Testis (tissue), 2 donors: ENCODE results near the gene TMEM234.

Experiments
- POLR2A ChIP-seq: fragments of 450-650 bp; IDR thresholded peaks from one replicate; pipeline ENCODE4 v1.6.1; 2017; ENCODE audit warnings: antibody characterized with exemption, mild to moderate bottlenecking, moderate library complexity
- TF ChIP-seq, protein P1 (sequence below), 3 experiments: fragments of 450-650 bp in 2 of 3; fragments of 200-600 bp in 1 of 3; sonication (generic) in 1 of 3; IDR thresholded peaks; one replicate each; pipeline ENCODE4 v1.5.1; 2016 to 2019; ENCODE audit warnings: antibody characterized with exemption in 3 of 3, mild to moderate bottlenecking in 2 of 3, moderate library complexity in 1 of 3

DNA sequence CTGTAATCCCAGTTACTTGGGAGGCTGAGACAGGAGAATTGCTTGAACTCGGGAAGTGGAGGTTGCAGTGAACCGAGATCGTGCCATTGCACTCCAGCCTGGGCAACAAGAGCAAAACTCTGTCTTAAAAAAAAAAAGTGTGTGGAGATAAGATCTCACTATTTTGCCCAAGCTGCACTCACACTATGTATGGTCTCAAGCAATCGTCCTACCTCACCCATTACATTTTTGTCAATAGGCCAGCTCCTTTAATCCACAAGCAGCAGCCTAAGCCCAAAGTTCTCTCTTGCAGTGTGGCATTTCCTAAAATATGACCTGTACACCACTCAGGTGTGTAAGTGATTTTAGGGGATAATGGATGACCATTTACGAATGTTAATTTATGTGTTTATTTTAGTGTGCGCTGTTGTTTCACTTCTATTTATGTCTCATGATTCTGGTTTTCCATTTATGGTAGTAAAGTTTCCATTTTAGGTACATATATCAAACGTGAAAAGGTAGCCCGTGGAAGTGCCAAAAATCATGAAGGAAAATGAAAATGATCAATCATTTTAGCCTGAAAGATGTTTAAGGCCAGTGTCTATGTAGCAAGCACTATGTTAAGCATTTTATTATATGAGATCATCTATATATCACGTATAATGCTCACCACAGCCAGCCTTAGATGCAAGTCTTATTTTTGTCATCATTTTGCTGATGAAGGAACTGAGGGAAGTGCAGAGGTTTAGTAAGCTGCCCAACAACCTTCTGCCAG, 34.5 kb upstream of the TMEM234 start:
- TF ChIP-seq, protein P1, sequence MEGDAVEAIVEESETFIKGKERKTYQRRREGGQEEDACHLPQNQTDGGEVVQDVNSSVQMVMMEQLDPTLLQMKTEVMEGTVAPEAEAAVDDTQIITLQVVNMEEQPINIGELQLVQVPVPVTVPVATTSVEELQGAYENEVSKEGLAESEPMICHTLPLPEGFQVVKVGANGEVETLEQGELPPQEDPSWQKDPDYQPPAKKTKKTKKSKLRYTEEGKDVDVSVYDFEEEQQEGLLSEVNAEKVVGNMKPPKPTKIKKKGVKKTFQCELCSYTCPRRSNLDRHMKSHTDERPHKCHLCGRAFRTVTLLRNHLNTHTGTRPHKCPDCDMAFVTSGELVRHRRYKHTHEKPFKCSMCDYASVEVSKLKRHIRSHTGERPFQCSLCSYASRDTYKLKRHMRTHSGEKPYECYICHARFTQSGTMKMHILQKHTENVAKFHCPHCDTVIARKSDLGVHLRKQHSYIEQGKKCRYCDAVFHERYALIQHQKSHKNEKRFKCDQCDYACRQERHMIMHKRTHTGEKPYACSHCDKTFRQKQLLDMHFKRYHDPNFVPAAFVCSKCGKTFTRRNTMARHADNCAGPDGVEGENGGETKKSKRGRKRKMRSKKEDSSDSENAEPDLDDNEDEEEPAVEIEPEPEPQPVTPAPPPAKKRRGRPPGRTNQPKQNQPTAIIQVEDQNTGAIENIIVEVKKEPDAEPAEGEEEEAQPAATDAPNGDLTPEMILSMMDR (IDR thresholded peaks at IDR 0.05), result no peak
- TF ChIP-seq POLR2A, result no peak
